Measurements from ENCODE around the gene PIK3C2B.
A peak's percentile ranks its signal among the peaks of the same experiment; 100 is the strongest.

PIK3C2B gene

DNA sequence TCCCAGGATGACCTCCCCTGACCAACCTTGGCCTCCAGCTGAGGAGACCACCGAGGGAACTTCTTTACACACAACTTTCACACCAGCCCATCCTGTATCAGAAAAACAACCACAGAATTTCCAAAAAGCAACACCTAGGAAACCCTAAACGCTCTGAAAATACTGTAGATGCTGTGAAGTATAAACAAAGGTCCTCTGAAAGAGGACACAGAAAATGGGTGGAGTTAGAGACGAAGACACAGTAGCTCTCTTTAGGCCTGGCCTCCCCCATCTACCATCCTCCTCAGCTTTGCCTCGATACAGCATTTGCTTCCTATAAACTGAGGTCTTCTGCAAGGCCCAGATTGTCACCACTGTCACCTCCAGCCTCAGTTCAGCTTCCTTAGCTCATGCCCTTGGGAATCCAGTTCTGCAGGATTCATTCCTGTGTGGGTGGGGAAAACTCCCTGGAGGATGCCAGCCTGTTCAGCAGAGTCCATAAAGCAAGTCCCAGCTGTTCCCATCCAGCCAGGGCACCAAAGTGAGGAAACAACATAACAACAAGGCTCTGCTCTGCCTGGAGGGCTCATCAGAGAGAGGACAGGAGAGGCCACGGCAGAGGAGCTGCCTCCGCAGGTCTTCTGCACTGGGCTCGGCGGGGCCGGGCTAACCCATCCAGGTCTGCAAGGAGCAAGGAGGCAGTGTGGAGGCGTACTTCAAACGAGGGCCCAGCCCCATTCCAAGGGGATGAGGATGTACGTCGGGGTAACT is 15.0 kb downstream of the PIK3C2B start:
- TF ChIP-seq, protein P1, sequence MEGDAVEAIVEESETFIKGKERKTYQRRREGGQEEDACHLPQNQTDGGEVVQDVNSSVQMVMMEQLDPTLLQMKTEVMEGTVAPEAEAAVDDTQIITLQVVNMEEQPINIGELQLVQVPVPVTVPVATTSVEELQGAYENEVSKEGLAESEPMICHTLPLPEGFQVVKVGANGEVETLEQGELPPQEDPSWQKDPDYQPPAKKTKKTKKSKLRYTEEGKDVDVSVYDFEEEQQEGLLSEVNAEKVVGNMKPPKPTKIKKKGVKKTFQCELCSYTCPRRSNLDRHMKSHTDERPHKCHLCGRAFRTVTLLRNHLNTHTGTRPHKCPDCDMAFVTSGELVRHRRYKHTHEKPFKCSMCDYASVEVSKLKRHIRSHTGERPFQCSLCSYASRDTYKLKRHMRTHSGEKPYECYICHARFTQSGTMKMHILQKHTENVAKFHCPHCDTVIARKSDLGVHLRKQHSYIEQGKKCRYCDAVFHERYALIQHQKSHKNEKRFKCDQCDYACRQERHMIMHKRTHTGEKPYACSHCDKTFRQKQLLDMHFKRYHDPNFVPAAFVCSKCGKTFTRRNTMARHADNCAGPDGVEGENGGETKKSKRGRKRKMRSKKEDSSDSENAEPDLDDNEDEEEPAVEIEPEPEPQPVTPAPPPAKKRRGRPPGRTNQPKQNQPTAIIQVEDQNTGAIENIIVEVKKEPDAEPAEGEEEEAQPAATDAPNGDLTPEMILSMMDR (IDR thresholded peaks at IDR 0.05; ENCODE audit: borderline replicate concordance, control extremely low read depth, extremely low read depth, insufficient read depth, missing control alignments): no peak
- no peak for DNase-seq (ENCODE audit: low spot score)
- in situ Hi-C loops (cut with MboI; ENCODE audit: low sequenced_read_pairs, unreplicated experiment): no loop called here

DNA sequence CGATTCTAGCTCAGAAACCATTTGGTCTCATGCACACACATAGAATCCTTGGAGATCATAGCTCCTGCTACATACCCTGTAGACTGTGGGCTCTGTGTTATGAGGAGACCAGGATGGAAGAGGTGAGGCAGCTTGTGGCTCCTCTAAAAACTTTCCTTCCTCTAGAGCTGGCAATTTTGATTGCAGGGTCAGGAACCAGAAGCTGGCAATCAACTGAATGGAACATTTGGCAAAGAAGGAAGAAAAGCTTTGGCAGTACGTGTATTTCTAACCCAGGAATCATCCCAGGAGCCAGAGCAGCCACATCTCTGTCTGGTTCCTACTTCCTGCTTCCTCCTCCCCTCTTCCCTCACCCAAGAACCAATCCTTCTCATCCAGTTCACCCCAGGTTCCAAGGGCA is 15.7 kb downstream of the PIK3C2B start:
- in situ Hi-C loops (cut with MboI; ENCODE audit: low sequenced_read_pairs, unreplicated experiment): no loop called here
- no peak for DNase-seq (ENCODE audit: low spot score)

DNA sequence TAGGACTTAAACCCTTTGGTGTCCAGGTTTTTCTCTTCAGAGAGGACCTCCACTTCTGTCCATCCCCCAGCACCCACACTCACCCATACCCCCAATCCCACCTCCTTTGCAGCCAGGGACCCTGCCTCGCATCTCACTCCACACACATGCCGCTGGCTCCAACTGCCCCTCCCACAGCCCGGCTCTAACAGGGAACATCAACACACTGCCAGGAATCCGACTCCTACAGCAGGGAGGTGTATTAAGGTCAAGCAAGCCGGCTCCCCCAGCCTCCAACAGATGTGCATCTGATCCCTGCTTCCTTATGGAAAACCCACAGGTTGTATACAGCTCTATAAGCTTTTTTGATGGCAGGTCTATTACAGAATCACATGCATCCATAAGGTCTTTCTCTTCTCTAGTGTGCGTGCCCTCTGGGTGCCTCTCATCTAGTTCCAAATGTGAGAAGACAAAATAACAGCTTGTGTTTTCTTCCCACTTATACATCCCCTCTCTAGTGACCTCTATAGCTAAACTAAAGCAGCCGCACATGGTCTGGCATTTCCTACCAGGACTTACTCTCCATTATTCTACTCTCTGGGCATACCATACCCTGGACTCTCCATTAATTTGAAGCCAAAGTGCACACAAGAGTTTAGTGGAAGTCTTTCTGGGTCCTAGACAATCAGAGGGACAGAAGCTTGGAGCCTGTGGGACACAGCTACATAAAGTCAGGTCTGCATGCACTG is 16.3 kb downstream of the PIK3C2B start:
- TF ChIP-seq, protein P1 (IDR thresholded peaks at IDR 0.05; ENCODE audit: borderline replicate concordance, control extremely low read depth, extremely low read depth, insufficient read depth, missing control alignments): no peak
- DNase-seq (ENCODE audit: low spot score): no peak
- in situ Hi-C loops (cut with MboI; ENCODE audit: low sequenced_read_pairs, unreplicated experiment): no loop called here

More for the DNA sequence above, 15.7 kb downstream of the PIK3C2B start:
- TF ChIP-seq, protein P1 (IDR thresholded peaks at IDR 0.05; ENCODE audit: borderline replicate concordance, control extremely low read depth, extremely low read depth, insufficient read depth, missing control alignments): no peak

DNA sequence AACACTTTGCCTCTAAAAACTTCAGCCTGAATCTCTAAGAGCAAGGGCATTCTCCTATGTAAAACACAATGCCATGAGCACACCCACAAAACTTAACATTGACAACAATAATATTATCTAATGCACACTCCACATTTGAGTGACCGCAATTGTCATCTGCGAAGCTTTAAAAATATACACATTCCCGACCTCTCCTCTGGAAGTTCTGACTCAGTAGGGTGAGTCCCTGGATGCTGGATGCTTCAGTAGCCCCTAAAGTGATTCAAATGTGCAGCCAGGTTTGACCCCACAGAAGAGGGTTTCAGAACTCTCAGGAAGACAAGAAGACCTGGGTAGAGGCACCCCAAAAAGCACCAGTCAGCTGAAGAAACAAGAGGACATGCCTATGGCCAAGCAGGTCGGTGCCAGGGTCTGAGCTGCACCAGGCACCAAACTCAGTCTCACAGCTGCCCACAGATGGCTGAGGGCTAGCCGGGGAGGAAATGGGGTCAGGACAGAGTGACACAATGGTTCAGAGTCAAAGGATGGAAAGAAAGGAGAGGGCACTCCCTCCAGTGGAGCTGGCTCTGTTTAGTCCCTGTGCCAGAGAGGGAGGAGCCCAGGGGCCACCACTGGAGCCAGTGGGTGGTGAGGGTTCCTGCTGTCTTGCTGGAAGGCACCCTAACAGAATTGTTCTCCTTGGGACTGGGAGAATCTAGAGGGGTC is 17.4 kb downstream of the PIK3C2B start:
- TF ChIP-seq, protein P1 (IDR thresholded peaks at IDR 0.05; ENCODE audit: borderline replicate concordance, control extremely low read depth, extremely low read depth, insufficient read depth, missing control alignments): no peak
- in situ Hi-C loops (cut with MboI; ENCODE audit: low sequenced_read_pairs, unreplicated experiment): no loop called here
- peak; percentile 8 for DNase-seq (ENCODE audit: low spot score)

DNA sequence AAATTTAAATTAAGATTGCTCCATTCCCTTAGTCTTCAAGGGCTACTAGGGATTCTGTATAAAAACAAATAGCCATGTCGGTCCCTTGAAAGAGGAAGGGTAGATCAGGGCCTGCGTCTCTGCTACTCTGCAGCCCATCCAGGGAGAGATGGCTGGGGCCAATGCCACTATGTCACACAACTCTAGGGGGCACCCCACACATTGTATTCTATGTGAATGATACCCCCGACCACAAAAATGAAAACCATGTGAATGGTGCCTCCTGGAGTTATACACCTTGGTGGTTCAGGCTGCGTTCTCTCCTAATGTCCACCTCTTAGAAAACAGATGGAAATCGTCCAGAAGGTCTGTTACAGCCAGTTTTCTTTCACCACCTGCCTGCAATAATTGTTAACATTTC is 18.0 kb downstream of the PIK3C2B start:
- TF ChIP-seq, protein P1 (IDR thresholded peaks at IDR 0.05; ENCODE audit: borderline replicate concordance, control extremely low read depth, extremely low read depth, insufficient read depth, missing control alignments): no peak
- DNase-seq (ENCODE audit: low spot score): peak; percentile 7
- in situ Hi-C loops (cut with MboI; ENCODE audit: low sequenced_read_pairs, unreplicated experiment): no loop called here

DNA sequence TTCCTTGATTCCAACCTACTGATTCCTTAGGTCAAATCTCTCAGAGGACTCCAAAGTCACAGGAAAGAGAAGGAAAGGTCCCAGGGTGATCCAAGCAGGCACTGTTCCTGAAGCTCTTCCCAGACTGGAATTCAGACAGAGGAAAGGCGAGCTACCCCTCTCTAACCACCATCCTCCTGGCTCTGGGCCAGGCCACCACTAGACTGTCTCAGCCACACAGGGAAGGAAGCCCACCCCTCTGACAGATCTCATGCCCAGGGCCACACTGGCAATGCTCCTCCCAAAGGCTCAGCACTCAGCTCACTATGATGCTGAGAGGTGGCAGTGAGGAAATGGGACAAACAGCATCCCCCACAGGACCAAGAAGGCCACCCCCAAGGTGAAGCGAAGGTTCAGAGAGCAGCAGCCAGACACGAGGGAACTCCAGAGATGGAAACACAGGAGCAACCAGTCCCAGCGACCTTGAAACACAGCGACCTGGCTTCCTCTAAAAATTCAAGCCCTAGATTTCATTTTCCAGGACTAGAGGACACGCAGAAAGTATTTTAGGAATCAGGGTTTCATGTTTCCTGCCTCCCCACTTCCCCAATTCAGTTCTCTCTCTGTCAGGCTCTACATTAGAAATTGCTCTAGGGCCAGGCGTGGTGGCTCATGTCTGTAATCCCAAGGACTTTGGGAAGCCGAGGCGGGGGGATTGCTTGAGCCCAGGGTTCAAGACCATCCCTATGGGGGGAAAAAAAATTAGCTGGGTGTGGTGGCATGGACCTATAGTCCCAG is 18.8 kb downstream of the PIK3C2B start:
- in situ Hi-C loops (cut with MboI; ENCODE audit: low sequenced_read_pairs, unreplicated experiment): no loop called here
- peak; percentile 10 for DNase-seq (ENCODE audit: low spot score)

More for the DNA sequence above, 18.8 kb downstream of the PIK3C2B start:
- TF ChIP-seq, protein P1 (IDR thresholded peaks at IDR 0.05; ENCODE audit: borderline replicate concordance, control extremely low read depth, extremely low read depth, insufficient read depth, missing control alignments): no peak
